ENCODE measurements around the gene SEMA6A.

SEMA6A gene

DNA sequence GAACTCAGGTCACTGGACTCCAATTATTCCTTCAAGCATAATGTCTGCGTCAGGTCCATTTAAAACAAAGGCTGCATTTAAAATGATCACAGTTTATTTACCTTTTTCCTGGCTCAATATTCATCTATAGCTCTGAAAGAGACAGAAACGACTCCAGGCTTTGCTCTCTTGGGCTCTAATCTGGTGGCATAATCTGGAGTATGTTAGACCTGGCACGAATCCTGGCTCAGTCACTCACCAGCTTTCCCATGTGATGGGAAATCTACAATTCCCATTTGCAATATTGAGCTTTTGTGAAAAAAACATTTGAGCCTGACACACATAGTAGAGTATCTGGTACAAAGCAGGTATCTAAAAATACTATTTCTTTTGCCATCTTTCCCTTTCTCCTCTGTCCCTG, 155.8 kb downstream of the SEMA6A start:
- DNase-seq: no peak
- no peak for TF ChIP-seq CTCF (IDR thresholded peaks at IDR 0.05; ENCODE audit: low read depth, low read length)
- no peaks in the 10 kb centered on the region for H3K9me3 ChIP-seq (ENCODE audit: severe bottlenecking)
- no peak overlapping the region for H3K4me3 ChIP-seq (ENCODE audit: low read depth, low read length)
- H3K36me3 ChIP-seq: no peaks in the 10 kb centered on the region
- H3K27ac ChIP-seq: no peak overlapping the region
- no peaks in the 10 kb centered on the region for H3K27me3 ChIP-seq (ENCODE audit: insufficient read depth, low read depth, severe bottlenecking)

DNA sequence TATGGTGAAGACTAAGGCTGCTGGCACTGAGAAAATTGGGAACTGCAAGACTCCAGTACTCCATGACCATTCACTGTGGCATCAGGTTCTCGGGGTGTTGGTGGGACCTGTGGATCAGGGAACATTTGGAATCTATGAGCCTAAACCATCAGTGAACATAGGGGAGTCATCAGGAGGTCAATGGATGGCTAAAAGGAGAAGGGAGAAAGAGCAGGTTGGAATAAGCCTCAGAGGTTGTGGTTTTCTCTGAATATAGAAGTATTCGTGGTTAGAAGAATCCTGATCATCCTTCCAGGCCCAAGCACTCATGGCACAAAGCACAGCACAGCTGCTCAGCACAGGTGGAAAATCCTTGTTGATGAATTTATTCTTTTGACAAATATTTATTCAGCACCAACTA, 156.6 kb downstream of the SEMA6A start:
- H3K27ac ChIP-seq: no peak overlapping the region
- H3K27me3 ChIP-seq (ENCODE audit: insufficient read depth, low read depth, severe bottlenecking): no peaks in the 10 kb centered on the region
- no peak overlapping the region for H3K4me3 ChIP-seq (ENCODE audit: low read depth, low read length)
- no peaks in the 10 kb centered on the region for H3K9me3 ChIP-seq (ENCODE audit: severe bottlenecking)
- H3K36me3 ChIP-seq: no peaks in the 10 kb centered on the region
- no peak for TF ChIP-seq CTCF (IDR thresholded peaks at IDR 0.05; ENCODE audit: low read depth, low read length)
- DNase-seq: no peak

DNA sequence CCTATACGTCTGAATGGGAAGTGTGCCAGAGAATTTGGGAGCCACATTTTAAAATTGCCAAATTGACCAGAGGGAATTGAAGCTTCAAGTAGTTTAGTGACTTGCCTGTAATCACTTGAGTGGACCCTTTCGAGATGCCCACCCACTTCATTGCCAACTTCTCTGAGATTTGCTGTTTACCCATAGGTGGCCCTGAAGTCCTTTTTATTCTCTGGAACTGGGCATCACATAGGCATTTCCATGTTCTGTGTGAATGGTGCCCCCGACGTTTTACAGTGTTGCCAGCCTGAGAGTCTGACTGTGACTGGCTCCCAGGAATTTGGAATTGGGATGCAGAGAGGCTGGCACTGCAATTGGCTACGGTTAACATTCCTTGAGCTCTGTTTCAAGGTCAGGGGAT, 158.6 kb downstream of the SEMA6A start:
- H3K4me3 ChIP-seq (ENCODE audit: low read depth, low read length): no peak overlapping the region
- TF ChIP-seq CTCF (IDR thresholded peaks at IDR 0.05; ENCODE audit: low read depth, low read length): no peak
- no peak for DNase-seq
- H3K27me3 ChIP-seq (ENCODE audit: insufficient read depth, low read depth, severe bottlenecking): no peaks in the 10 kb centered on the region
- no peaks in the 10 kb centered on the region for H3K9me3 ChIP-seq (ENCODE audit: severe bottlenecking)
- no peaks in the 10 kb centered on the region for H3K36me3 ChIP-seq
- no peak overlapping the region for H3K27ac ChIP-seq

DNA sequence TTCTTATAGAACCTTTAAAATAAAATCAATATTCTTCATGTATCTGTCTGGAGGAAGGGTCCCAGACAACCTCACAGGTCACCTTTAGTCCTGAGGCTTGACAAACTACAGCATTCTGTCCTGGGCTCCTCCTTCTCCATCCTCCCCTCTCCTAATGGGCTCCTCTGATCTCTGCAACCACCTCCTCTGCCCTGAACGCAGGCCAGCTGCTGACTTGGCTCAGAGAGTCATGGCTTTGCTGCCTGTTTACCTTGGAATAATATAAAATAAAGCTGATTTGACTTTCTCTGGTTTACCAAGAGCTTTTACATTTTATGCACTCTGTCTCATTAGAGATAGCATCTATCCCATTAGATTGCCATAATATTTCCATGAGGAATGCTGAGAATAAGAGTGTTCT, 159.4 kb downstream of the SEMA6A start:
- DNase-seq: no peak
- H3K27ac ChIP-seq: no peak overlapping the region
- no peaks in the 10 kb centered on the region for H3K9me3 ChIP-seq (ENCODE audit: severe bottlenecking)

DNA sequence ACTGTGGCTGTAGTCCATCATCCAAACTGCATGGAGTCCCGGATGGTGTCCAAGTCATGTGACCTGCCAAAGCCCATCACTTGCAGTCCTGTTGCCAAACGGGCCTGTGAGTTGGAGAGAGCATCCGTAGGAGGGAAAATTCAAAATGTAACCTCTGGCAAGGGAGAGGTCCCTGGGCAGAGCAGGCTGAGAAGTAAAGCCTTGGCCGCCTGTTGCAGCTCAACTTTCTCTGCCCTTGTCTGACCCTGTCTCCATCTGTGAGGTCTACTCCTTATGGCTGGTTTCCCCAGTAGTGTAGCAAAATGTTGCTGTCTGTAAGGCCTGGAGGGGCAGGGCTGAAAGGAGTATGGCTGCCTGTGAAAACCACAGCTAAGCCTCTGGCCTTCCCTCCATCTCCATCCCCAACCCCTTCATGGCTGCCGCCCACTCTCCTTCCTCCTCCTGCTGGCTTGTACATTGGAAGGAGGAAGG, 163.5 kb downstream of the SEMA6A start:
- H3K36me3 ChIP-seq: no peaks in the 10 kb centered on the region
- peak; percentile 60 for DNase-seq
- no peaks in the 10 kb centered on the region for H3K27me3 ChIP-seq (ENCODE audit: insufficient read depth, low read depth, severe bottlenecking)
- no peaks in the 10 kb centered on the region for H3K9me3 ChIP-seq (ENCODE audit: severe bottlenecking)
- no peak overlapping the region for H3K4me3 ChIP-seq (ENCODE audit: low read depth, low read length)
- TF ChIP-seq CTCF (IDR thresholded peaks at IDR 0.05; ENCODE audit: low read depth, low read length): no peak
- H3K27ac ChIP-seq: no peak overlapping the region

More for the DNA sequence above, 159.4 kb downstream of the SEMA6A start:
- Histone ChIP-seq H3K27me3 (ENCODE audit: insufficient read depth, low read depth, severe bottlenecking) (no peaks in the 10 kb centered on the region), H3K4me3 (ENCODE audit: low read depth, low read length) (no peak overlapping the region), H3K36me3 (no peaks in the 10 kb centered on the region)
- no peak for TF ChIP-seq CTCF (IDR thresholded peaks at IDR 0.05; ENCODE audit: low read depth, low read length)

DNA sequence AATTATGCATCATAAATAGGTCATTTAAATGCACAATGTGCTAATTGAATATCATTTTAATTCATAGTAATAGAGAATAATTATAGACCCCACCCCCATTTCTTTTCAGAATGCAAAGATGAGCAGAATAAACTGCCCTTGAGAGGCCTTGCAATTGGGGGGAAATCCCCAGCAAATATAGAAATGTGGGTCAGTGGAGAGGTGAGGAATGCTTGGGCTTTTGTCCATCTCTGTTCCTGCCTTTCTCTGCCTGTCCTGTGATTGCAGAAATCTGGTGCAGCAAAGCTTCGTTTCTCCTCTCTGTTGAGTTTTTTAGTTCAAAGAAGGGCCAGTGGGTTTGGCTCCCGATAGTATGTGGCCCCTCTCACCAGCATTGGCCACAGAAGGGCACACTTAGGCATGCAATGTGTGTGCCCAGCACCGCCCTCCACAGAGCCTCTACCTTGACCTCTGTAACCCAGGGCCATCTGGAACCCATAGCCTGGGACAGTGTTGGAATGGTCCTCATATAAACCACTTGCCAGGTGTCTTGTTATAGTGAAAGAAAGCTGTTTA, 164.2 kb downstream of the SEMA6A start:
- Histone ChIP-seq H3K27ac (no peak overlapping the region), H3K27me3 (ENCODE audit: insufficient read depth, low read depth, severe bottlenecking) (no peaks in the 10 kb centered on the region), H3K36me3 (no peaks in the 10 kb centered on the region), H3K4me3 (ENCODE audit: low read depth, low read length) (no peak overlapping the region), H3K9me3 (ENCODE audit: severe bottlenecking) (no peaks in the 10 kb centered on the region)
- TF ChIP-seq CTCF (IDR thresholded peaks at IDR 0.05; ENCODE audit: low read depth, low read length): no peak
- DNase-seq: no peak
